Measurements from ENCODE around the gene UGT1A5.

UGT1A5 gene

GRCh38 chr2:233813236-233814055 is 100.7 kb downstream of the UGT1A5 start:
- H3K27ac ChIP-seq: no peak overlapping the region
- TF ChIP-seq ZFX (IDR thresholded peaks at IDR 0.05) (no peak), CTCF (conservative IDR thresholded peaks at IDR 0.05) (no peak)

GRCh38 chr2:233814056-233814835 is 101.5 kb downstream of the UGT1A5 start:
- TF ChIP-seq ZFX (IDR thresholded peaks at IDR 0.05) (no peak), CTCF (conservative IDR thresholded peaks at IDR 0.05) (no peak)
- no peak overlapping the region for H3K27ac ChIP-seq

GRCh38 chr2:233815861-233816260 is 103.2 kb downstream of the UGT1A5 start:
- no peak overlapping the region for H3K27ac ChIP-seq
- no peak for TF ChIP-seq ZFX (IDR thresholded peaks at IDR 0.05)
- no peak for TF ChIP-seq CTCF (conservative IDR thresholded peaks at IDR 0.05)

GRCh38 chr2:233816334-233816733 is 103.6 kb downstream of the UGT1A5 start:
- no peak for TF ChIP-seq CTCF (conservative IDR thresholded peaks at IDR 0.05)

GRCh38 chr2:233816771-233817170 is 104.1 kb downstream of the UGT1A5 start:
- H3K27ac ChIP-seq: no peak overlapping the region
- TF ChIP-seq CTCF (conservative IDR thresholded peaks at IDR 0.05) (no peak), ZFX (IDR thresholded peaks at IDR 0.05) (no peak)

More at GRCh38 chr2:233816334-233816733, 103.6 kb downstream of the UGT1A5 start:
- H3K27ac ChIP-seq: no peak overlapping the region

- no peak overlapping the region for H3K27ac ChIP-seq
- TF ChIP-seq ZFX (IDR thresholded peaks at IDR 0.05): no peak
- TF ChIP-seq CTCF (conservative IDR thresholded peaks at IDR 0.05): no peak
Observed at GRCh38 chr2:233817361-233817911, 104.7 kb downstream of the UGT1A5 start.
